Testis (tissue), 2 donors: ENCODE measurements around the gene LIPA.

Experiments used
- POLR2A ChIP-seq: fragments of 450-650 bp; IDR thresholded peaks from one replicate; pipeline ENCODE4 v1.6.1; 2017; ENCODE audit warnings: antibody characterized with exemption, mild to moderate bottlenecking, moderate library complexity
- TF ChIP-seq, protein P1 (sequence below), 3 experiments: fragments of 450-650 bp in 2 of 3; fragments of 200-600 bp in 1 of 3; sonication (generic) in 1 of 3; IDR thresholded peaks; one replicate each; pipeline ENCODE4 v1.5.1; 2016 to 2019; ENCODE audit warnings: antibody characterized with exemption in 3 of 3, mild to moderate bottlenecking in 2 of 3, moderate library complexity in 1 of 3

DNA sequence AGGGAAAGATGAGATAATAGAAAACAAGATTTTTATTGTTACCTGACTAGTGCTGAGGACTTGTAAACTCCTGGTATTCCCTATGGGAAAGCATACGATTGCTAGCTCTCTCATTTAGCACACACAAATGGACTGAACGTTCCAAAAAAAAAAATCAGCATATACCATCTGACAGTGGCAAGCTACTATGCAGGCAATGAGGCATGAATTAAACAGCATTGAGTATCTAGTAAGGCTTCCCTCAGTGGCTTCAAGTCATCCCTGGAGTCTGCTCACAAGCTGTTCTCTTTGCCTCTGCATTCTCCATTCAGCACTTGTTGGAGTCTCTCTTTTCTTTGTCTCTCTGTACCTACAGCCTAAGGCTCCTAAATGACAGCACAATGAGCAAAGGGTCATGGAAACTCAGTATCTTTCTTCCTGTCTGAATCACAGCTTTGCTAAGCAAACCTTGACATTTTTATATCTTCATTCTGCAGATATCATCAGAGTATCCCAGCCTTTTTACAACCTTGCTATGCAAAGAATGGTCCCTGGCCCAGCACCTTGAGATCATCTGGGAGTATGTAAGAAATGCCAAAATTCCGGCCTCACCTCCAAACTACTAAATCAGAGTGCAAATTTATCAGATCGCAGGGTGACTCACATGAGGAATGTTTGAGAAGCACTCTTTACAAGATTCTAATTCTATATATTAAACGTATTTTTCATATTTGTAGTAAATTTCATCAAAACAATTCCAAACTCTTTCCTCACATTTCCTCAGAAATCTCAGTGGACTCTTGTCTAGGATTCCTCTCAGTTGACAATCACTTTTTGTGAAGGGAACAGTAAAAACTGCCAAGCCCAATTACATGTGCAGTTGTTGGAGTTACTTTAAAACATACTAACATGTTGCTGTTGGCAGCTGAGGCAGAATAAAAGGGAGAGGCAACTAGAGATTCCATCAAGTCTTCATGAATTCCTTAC, 10.8 kb upstream of the LIPA start:
- TF ChIP-seq POLR2A, result no peak
- TF ChIP-seq, protein P1, sequence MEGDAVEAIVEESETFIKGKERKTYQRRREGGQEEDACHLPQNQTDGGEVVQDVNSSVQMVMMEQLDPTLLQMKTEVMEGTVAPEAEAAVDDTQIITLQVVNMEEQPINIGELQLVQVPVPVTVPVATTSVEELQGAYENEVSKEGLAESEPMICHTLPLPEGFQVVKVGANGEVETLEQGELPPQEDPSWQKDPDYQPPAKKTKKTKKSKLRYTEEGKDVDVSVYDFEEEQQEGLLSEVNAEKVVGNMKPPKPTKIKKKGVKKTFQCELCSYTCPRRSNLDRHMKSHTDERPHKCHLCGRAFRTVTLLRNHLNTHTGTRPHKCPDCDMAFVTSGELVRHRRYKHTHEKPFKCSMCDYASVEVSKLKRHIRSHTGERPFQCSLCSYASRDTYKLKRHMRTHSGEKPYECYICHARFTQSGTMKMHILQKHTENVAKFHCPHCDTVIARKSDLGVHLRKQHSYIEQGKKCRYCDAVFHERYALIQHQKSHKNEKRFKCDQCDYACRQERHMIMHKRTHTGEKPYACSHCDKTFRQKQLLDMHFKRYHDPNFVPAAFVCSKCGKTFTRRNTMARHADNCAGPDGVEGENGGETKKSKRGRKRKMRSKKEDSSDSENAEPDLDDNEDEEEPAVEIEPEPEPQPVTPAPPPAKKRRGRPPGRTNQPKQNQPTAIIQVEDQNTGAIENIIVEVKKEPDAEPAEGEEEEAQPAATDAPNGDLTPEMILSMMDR (IDR thresholded peaks at IDR 0.05), result no peak
